Measurements from ENCODE around the gene KRT15.
A peak's percentile ranks its signal among the peaks of the same experiment; 100 is the strongest.
"Not testable (repeated sequence)": the region's sequence is repeated elsewhere in the genome, so short reads cannot be mapped to it uniquely, and the experiment has no call there.

The KRT15 gene

DNA sequence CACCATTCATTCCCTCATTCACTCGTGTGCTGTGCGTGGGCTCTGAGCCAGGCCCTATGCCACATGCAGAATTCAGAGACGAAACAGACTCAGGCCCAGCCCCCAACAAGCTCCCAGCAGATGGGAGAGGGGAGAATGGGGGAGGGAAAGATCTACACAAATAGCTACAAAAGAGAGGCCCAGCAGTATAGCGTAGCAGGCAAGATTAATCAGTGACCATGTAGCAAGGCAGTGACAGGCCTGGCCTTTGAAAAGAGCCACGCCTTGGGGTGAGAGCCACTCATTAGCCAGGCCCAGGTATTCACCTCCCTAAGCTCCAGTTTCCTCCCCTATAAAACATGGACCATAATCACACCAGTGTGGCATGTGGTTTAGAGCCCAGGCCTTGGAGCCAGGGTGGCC, 25.8 kb upstream of the KRT15 start:
- no peak for DNase-seq (ENCODE audit: low spot score)

DNA sequence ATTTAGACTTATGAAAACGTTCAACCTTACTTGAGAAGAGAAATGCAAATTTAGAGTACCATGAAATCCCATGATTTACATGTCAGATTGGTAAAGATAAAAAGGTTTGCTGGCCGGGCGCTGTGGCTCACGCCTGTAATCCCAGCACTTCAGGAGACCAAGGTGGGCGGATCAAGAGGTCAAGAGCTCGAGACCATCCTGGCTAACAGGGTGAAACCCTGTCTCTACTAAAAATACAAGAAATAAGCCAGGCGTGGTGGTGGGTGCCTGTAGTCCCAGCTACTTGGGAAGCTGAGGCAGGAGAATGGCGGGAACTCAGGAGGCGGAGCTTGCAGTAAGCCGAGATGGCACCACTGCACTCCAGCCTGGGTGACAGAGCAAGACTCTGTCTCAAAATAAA, 24.1 kb upstream of the KRT15 start:
- not testable (repeated sequence) for DNase-seq (ENCODE audit: low spot score)

DNA sequence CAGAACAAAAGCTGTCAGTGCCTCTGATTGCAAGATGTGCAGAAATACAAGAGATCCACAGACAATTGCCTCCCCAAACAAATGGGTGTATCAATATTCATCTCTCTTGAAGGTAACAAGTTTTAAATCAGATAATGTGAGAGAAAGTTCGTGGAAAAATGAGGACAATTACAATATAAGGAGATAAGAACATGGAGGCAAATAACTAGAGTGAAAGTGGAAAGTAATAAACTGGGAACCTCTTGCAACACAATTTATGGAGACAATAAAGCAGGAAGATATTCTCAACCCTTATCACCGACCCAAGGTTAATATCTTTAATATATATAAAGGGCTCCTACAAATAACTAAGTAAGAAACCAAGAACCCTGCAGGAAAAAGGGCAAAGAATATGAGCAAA, 23.7 kb upstream of the KRT15 start:
- DNase-seq (ENCODE audit: low spot score) = no peak

- no peak for DNase-seq (ENCODE audit: low spot score)
These were observed 22.4 kb upstream of the KRT15 start for GRCh38 chr17:41540921-41541625.

GRCh38 chr17:41539979-41540701, 21.4 kb upstream of the KRT15 start:
- DNase-seq (ENCODE audit: low spot score) = no peak

GRCh38 chr17:41539071-41539492, 20.4 kb upstream of the KRT15 start:
- no peak for DNase-seq (ENCODE audit: low spot score)

DNA sequence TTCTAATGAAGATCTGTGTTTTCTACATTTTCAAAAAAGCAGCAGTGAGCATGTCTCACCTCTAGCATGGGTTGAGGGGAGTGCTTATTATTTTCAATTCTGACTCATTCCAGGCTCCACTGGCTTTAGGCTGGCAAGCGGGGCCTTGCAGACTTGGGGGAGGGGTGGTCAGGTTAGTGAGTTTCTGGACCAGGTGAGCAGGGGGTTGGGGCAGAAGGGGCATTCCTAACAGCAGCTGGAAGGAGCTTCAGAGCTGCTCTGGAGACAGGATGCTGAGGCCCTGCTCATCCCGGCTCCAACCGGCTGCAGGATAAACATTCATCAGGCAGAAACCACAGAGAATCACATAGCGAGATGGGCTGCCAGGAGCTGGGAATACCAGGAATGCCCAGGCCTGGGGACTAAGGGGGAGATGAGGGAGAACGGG, 19.9 kb upstream of the KRT15 start:
- peak; percentile 55 for DNase-seq (ENCODE audit: low spot score)

DNA sequence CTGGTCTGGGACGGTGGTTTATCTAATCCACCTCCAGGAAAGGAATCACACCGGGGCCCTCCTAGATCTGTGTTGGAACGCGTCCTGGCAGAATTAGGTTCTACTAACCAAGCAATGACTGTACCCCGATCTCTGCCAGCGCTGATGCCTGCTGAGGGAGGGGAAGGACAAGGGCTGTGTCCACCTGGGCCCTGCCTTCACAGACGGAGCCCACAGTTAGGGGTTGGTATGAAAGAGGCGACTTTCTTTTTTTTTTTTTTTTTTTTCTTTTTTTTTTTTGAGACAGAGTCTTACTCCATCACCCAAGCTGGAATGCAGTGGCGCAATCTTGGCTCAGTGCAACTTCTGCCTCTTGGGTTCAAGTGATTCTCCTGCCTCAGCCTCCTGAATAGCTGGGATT, 19.3 kb upstream of the KRT15 start:
- no peak for DNase-seq (ENCODE audit: low spot score)

GRCh38 chr17:41537614-41537954, 18.9 kb upstream of the KRT15 start:
- no peak for DNase-seq (ENCODE audit: low spot score)

DNA sequence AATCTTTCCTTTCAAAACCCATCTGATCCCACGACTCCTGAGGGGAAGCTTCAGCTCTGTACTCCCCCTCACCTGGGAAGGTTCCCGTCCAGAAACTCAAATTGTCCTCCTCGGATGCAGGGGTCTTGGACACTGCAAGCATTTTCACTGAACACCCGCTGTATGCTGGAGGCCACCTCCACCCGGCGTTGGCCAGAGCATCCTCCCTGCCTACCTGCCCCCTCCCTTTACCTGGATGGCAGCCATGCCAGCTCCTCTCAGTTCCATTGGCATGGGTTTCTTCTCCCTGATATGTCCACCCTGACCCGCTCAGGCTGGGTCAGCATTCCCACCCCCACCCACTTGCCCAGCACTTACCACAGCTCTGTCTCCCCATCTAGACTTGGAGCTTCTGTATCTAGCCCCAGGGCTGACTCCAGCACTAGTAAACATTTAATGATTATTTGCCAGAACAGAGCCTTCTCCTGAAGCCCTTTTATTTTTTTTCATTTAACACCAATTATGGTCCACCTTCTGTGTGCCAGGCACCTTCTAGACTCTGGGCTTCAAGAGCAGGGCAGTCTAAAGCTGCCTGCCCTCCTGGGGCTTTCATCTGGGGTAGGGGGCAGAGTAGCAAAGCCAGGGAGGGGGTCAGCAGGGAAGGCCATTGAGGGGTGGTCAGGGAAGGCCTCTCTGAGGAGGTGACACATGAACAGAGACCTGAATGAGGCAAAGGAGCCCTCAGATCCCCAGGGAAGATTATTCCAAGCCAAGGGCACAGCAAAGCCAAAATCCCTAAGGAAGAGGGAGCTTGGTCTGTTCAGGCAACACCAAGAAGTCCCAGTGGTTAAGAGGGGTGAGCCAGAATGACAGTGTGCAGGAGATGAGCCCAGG, 18.3 kb upstream of the KRT15 start:
- DNase-seq (ENCODE audit: low spot score) = no peak

GRCh38 chr17:41535764-41536481, 17.2 kb upstream of the KRT15 start:
- no peak for DNase-seq (ENCODE audit: low spot score)

DNA sequence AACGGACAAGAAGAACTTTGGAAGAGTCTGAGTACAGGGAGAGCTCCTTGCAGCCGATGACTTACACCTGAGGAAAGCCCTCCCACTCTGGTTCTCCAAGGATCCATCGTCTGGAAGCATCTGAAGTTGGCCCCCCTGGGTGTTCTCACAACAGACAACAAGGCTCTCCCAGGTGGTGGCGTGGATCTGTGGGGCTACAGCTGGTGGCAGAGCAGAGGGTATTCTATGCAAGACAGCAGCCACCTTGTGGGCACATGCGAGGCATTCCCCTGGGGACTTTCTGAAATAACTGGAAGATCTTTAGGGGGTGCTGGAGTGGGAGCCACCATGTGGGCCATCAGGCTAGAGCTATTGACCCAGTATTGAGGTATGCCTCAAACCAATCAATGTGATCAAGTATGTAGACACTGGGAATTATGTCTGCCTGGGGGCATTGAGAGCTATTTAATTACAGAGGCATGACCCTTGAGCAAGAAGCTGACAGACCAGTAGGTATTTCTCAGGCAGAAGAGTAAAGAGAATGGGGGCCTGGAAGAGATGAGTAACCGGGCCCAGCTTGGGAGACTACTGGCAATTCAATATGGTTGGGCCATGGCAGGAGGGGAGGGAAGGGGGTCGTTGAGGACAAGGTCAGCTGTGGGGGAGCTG, 16.3 kb upstream of the KRT15 start:
- no peak for DNase-seq (ENCODE audit: low spot score)

DNA sequence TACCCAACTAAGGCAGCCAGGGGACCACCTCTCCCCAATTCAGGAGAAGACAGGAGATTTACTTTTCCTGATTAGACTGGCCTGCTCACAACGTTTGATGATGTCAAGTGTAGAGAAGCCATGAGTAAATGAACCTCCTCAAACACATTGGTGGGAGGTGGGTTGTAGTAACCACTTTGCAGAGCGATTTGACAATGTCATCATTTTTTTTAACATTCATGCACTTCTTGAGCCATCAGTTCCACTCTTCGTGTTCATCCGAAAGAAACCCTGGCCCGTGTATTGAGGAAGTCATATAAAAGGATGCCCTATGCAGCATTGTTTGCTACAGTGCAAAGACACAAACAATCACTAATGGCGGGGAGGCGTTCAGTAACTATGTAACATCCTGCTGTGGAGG, 14.9 kb upstream of the KRT15 start:
- DNase-seq (ENCODE audit: low spot score) = no peak

- DNase-seq (ENCODE audit: low spot score) = no peak
These were observed 14.4 kb upstream of the KRT15 start for GRCh38 chr17:41532947-41533570.

DNA sequence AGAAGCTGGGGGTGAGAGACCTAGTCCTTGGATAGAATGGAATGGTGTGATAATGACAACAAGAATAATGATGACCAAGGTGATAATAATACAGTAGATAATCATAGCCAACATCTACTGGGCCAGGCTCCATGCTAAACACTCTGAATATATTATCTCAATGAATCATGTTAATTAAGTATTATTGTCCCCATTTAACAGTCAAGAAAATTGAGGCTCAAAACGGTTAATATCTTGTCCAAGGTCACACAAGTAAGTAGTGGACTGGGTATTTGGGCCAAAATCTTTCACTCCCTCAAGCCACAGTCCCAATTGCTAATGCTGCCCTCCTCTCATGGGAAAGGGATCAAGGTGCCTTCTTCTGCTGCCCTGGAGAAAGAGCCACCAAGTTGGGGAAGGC, 13.3 kb upstream of the KRT15 start:
- no peak for DNase-seq (ENCODE audit: low spot score)

DNA sequence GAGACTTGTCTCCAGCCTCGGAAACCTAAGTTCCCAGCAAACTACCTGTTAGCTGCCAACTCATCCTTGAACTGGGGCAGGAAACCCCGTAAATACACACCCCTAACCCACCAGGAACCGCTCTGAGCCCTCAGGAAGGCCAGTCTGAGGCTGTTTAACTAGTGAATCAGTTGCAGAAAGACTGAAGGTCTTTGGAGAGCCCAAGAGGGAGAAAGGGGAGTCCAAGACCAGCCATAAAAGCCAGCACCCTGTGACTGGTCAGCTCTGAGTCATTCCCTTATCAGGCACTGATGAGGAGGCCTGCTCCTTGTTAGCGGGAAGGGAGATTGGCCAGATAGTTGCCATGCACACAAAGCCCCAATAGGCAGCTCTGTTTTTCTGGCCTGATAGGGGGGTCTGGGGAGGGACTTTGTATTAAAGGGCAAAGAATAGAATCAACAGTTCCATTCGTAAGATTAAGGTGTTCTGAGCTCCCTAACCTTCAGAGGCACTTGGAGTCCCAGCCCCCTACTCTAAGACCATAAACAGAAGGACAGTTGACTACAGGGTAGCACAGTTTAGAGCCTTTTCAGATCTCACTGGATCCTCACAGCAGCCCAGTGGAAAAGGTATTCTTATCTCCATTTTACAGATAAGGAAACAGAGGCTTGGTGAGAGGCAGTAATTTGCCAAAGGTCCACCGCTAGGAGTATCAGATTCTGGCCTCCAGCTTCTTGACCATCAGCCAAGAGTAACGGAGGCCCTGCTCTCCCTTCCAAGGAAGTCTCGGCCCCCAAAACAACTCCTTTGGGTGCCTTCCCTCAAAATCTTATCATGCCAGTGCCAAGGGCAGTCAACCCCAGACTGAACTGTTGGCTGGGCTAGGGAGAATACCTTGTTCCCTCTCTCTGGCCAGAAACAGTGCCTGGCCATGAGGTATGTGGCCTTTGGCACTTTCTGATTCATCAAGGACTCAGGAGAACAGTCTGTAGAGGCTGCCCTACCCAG, 11.7 kb upstream of the KRT15 start:
- peak; percentile 76 for DNase-seq (ENCODE audit: low spot score)

GRCh38 chr17:41529491-41529915, 10.8 kb upstream of the KRT15 start:
- no peak for DNase-seq (ENCODE audit: low spot score)

DNA sequence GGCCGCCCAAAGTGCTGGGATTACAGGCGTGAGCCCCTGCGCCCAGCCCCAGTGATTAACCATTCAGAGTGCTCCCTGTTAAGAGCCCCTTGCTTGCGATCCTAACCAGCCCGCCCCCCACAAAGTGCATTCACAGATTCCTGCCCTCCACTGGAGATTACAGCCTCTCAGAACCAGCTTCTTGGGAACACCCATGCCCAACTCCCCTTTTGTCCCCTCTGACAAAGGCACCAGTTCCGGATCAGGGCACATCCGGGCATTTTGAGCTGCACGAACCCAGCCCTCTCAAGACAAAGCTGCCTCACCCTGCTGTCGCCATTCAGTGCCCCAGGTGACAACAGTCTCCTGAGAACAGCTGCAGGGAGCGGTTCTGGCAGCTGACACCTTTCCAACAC, 10.3 kb upstream of the KRT15 start:
- DNase-seq (ENCODE audit: low spot score) = no peak

DNA sequence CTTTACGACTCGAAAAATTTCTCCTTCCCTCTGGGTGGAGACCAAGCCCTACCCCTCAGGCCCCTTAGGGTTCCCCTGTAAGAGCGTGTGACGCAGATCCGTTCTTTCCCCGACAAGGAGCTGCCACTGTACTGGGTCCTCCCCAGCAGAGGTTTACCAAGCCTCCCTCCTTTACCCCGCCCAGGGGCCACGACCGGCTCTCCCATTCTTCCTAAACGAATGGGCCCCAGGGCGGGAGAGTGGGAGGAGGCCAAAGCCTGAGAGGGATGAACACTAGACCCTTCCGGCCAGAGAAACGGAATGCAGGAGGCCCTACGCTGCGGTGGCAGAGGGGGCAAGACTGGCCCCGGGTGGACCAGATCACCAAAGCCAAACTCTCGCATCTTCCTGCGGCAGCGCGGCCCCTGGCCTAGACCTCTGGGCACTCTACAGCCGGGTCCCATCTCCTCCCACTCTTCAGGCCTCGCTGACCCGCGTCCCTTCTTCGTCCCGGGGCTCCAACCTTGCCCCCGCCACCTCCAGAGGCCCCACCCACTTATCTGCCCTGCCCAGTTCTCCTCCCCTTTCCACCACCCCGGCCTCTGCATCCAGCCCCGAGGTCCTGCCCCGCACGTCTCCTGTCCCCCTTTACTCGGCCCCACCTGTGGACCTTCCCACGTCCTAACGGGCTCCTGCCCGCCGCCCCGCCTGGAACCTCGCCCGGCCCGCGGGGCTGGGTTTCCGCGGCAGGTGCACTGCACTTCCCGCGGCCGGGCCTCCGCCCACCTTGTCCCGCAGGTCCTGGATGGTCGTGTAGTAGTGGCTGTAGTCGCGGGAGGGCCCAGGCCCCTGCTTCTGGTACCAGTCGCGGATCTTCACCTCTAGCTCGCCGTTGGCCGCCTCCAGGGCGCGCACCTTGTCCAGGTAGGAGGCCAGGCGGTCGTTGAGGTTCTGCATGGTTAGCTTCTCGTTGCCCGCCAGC, 8.7 kb upstream of the KRT15 start:
- DNase-seq (ENCODE audit: low spot score) = peak; percentile 55

Measured in AG20443 (cell line).